ENCODE results near the gene CHD8. TPM values are rescaled to one million over a fixed set of nuclear protein-coding genes. Genes with fewer than 3 reads are reported as not detected.

The CHD8 gene
- total and polyA plus RNA-seq, 2 donors (not counting 3 experiments of a cell fraction or from before 2014, with no cell fraction given), result 52.3 to 94.3 TPM

GRCh38 chr14:21395450-21395849 is 60.5 kb downstream of the CHD8 start:
- DNase-seq (ENCODE audit: low read depth, low spot score), result no peak
- Histone ChIP-seq H3K9me3 (replicated peaks; ENCODE audit: control insufficient read depth, insufficient read depth, low read length) (no peaks in the 10 kb centered on the region), H3K4me3 (replicated peaks in 1 of 3; ENCODE audit: insufficient read depth in 1 of 3, low read depth in 1 of 3, low read length in 3 of 3) (no peak overlapping the region), H3K4me2 (ENCODE audit: insufficient read depth, low read length) (no peak overlapping the region), H3K79me2 (ENCODE audit: control insufficient read depth, insufficient read depth, low read length) (no peaks in the 10 kb centered on the region), H3K4me1 (ENCODE audit: control insufficient read depth, extremely low read depth, insufficient read depth, low read length) (no peaks in the 10 kb centered on the region), H3K27me3 (ENCODE audit: control insufficient read depth in 2 of 2, insufficient read depth in 2 of 2, low read length in 2 of 2) (no peaks in the 10 kb centered on the region), H3K9ac (replicated peaks; ENCODE audit: extremely low read depth, insufficient read depth, low read length) (no peak overlapping the region), H4K20me1 (replicated peaks; ENCODE audit: control insufficient read depth, extremely low read depth, insufficient read depth, low read length) (no peaks in the 10 kb centered on the region), H3K9me1 (replicated peaks; ENCODE audit: control insufficient read depth, extremely low read depth, insufficient read depth, low read length) (no peaks in the 10 kb centered on the region), H3K36me3 (ENCODE audit: control insufficient read depth in 2 of 2, extremely low read depth in 1 of 2, insufficient read depth in 2 of 2, low read length in 2 of 2) (peaks cover 56% of the 10 kb centered on the region in 2 experiments), H2AFZ (ENCODE audit: low read depth, low read length) (no peak overlapping the region), H3K27ac (ENCODE audit: insufficient read depth, low read depth, low read length) (no peak overlapping the region)
- no peak for FAIRE-seq
- ChIA-PET POLR2A (no interaction called here), CTCF (interaction anchor here (0.7 kb wide), 1 partner anchor 156 kb away, joined by 4 read pairs; no protein-coding TSS in a partner anchor)
- TF ChIP-seq CTCF (IDR thresholded peaks at IDR 0.05; ENCODE audit: extremely low read depth in 1 of 2, insufficient read depth in 1 of 2, low read depth in 1 of 2, low read length in 2 of 2) (no peak), POLR2AphosphoS5 (IDR thresholded peaks at IDR 0.05; ENCODE audit: insufficient read depth, low read depth, low read length) (no peak), JUN (IDR thresholded peaks at IDR 0.05; ENCODE audit: borderline replicate concordance, insufficient read depth, insufficient read length, low read depth) (no peak), POLR2A (IDR thresholded peaks at IDR 0.05; ENCODE audit: low read depth, low read length) (no peak), MYC (IDR thresholded peaks at IDR 0.05; ENCODE audit: low read depth, low read length) (no peak), EZH2 (IDR thresholded peaks at IDR 0.05; ENCODE audit: borderline replicate concordance, low read depth, low read length, severe bottlenecking) (no peak), GATA2 (IDR thresholded peaks at IDR 0.05; ENCODE audit: insufficient read depth, insufficient read length, low read depth, low read length) (no peak), FOS (IDR thresholded peaks at IDR 0.05; ENCODE audit: borderline replicate concordance, insufficient read depth, low read length) (no peak)
- TF ChIP-seq, protein P1, sequence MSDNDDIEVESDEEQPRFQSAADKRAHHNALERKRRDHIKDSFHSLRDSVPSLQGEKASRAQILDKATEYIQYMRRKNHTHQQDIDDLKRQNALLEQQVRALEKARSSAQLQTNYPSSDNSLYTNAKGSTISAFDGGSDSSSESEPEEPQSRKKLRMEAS (IDR thresholded peaks at IDR 0.05; ENCODE audit: insufficient read depth, insufficient read length), result no peak
- no TSS peak for BruUV-seq (replicated peaks)
- intact Hi-C loops (cut with micrococcal nuclease), result no loop called here
- dilution Hi-C loops (cut with MboI; ENCODE audit: extremely low pct_ligation_motif_present, low sequenced_read_pairs), result no loop called here

All from endothelial cell of umbilical vein (primary cell).